Sigmoid colon (tissue), 7 donors: ENCODE data around the gene RIPPLY1. TPM values are rescaled to one million over a fixed set of nuclear protein-coding genes. Genes with fewer than 3 reads are reported as not detected.

Experiments
- DNase-seq: peaks from one replicate; pipeline ENCODE4 v3.0.0-alpha.2; 2019
- H3K27ac ChIP-seq, 4 donors: fragments of 200-600 bp; sonication (generic); one replicate each; pipeline ENCODE4 v1.5.1; 2016 to 2019; ENCODE audit warnings: mild to moderate bottlenecking in 1 of 4
- H3K27me3 ChIP-seq, 3 donors: fragments of 200-600 bp; sonication (generic); one replicate each; pipeline ENCODE4 v1.5.1; 2019; ENCODE audit warnings: mild to moderate bottlenecking in 1 of 3
- H3K36me3 ChIP-seq, 4 donors: fragments of 200-600 bp; sonication (generic); one replicate each; pipeline ENCODE4 v1.5.1; 2016 to 2019
- H3K4me1 ChIP-seq, 4 donors: fragments of 200-600 bp; sonication (generic); one replicate each; pipeline ENCODE4 v1.5.1; 2017 to 2019
- H3K4me3 ChIP-seq, 4 donors: fragments of 200-600 bp; sonication (generic); one replicate each; pipeline ENCODE4 v1.5.1; 2017 to 2019; ENCODE audit warnings: mild to moderate bottlenecking in 2 of 4, moderate library complexity in 1 of 4
- H3K9me3 ChIP-seq, 4 donors: fragments of 200-600 bp in 3 of 4; sonication (generic) in 3 of 4; one replicate each; pipeline versions ENCODE4 v1.5.1 to v1.6.1; 2013 to 2019
- EP300 ChIP-seq, 4 donors: sonication (generic); formaldehyde crosslinking; IDR thresholded peaks; one replicate each; pipeline ENCODE4 v1.6.1; 2017; ENCODE audit warnings: antibody characterized with exemption in 4 of 4
- POLR2A ChIP-seq, 2 donors: fragments of 450-650 bp; IDR thresholded peaks; one replicate each; pipeline ENCODE4 v1.6.1; 2016; ENCODE audit warnings: antibody characterized with exemption in 2 of 2, mild to moderate bottlenecking in 2 of 2, moderate library complexity in 2 of 2
- POLR2AphosphoS5 ChIP-seq, 4 donors: sonication (generic); formaldehyde crosslinking; IDR thresholded peaks; one replicate each; pipeline ENCODE4 v1.6.1; 2017; ENCODE audit warnings: antibody characterized with exemption in 4 of 4
- WGBS, 2 donors: extraction: QIAGEN DNeasy Blood & Tissue Kit; methylation state at CpG; one replicate each; pipeline ENCODE4 v1.1.7; 2013; 5-methylcytosine and 5-hydroxymethylcytosine counted together
- intact Hi-C: fragments of 100-400 bp; cut with DNase I; formaldehyde crosslinking; loops from one replicate; pipeline ENCODE4 v1.15.1; 2023
- polyA plus RNA-seq, 3 donors: library from polyadenylated mRNA; stranded (reverse); fragments of 200-250 nt; gene quantifications; one replicate each; pipeline ENCODE4 v1.2.3, GENCODE V29; 2013
- total RNA-seq, 4 donors: library from RNA; depleted of rRNA; stranded (reverse); fragments of >200 nt; gene quantifications; one replicate each; pipeline ENCODE4 v1.1.0, GENCODE V29; 2016
- TF ChIP-seq, protein P1 (sequence below), 4 experiments: fragments of 450-650 bp in 3 of 4; fragments of 200-600 bp in 1 of 4; IDR thresholded peaks; one replicate each; pipeline ENCODE4 v1.5.1; 2016 to 2019; ENCODE audit warnings: antibody characterized with exemption in 4 of 4, mild to moderate bottlenecking in 3 of 4, moderate library complexity in 2 of 4
- donor health status: healthy with polysubstance abuse.
- donor health status: Bipolar disorder and iron deficiency.
- donor health status: healthy.

Gene RIPPLY1
- total and polyA plus RNA-seq, 7 donors, result 0.09 TPM; not detected in 6

DNA sequence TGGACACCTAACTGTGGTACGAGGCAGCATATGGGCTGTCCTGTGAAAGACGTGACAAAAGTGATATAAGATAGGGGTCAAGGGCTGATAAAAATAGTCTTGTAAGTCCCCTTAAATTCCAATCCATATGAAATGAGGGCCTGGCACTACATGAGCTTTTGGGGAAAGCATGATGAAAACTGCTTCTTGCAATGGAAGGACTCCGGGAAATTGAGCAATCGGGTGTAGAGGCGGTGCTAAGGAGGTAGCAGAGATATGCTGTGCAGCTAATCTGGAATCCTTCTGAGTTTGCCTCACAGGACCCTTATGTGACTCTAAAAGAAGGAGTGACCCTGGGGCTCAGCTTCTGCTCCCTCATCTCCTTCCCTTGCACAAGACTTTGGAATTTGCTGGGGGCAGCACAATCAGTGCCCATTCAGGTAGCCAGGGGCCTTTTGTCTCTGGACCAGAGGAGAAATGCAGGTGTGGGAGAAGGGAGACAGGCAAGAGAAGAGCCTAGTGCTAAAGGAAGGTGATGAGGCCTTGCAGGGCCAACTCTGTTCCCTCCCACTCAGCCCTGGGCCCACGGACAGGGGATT, 29.9 kb upstream of the RIPPLY1 start:
- intact Hi-C loops, result no loop called here
- Histone ChIP-seq H3K4me1 (peaks cover 0 to 3% (median 0%) of the 10 kb centered on the region in 4 donors), H3K36me3 (no peaks in the 10 kb centered on the region), H3K27me3 (no peaks in the 10 kb centered on the region), H3K9me3 (no peaks in the 10 kb centered on the region), H3K27ac (no peak overlapping the region), H3K4me3 (no peak overlapping the region)
- TF ChIP-seq EP300 (IDR thresholded peaks at IDR 0.05), result no peak
- TF ChIP-seq POLR2A (IDR thresholded peaks at IDR 0.05), result no peak
- DNase-seq, result no peak
- 36 to 67% methylated on average over 6 of the region's 6 CpGs for WGBS, 2 donors

DNA sequence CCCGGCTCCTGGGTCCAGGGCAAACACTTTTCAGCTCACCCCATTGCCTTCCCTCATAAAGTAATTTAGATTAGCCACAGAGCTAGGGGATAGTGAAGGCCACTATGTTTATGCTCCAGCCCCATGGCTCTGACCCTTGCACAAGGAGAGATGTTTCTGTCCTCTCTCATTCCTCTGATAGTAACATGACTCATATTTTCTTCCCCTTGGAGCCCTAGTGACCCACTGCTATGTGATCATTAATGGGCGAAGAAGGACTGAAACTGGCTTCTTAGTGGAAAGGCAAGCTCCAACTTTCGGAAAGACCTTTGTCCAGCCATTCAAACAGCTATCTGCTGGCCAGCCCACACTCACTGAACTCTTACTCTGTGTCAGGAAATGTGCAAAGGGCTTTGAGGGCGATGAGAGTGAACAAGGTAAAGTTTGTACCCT, 29.4 kb upstream of the RIPPLY1 start:
- H3K9me3 ChIP-seq, result no peaks in the 10 kb centered on the region
- no peak for DNase-seq
- no peaks in the 10 kb centered on the region for H3K27me3 ChIP-seq
- TF ChIP-seq, protein P1, sequence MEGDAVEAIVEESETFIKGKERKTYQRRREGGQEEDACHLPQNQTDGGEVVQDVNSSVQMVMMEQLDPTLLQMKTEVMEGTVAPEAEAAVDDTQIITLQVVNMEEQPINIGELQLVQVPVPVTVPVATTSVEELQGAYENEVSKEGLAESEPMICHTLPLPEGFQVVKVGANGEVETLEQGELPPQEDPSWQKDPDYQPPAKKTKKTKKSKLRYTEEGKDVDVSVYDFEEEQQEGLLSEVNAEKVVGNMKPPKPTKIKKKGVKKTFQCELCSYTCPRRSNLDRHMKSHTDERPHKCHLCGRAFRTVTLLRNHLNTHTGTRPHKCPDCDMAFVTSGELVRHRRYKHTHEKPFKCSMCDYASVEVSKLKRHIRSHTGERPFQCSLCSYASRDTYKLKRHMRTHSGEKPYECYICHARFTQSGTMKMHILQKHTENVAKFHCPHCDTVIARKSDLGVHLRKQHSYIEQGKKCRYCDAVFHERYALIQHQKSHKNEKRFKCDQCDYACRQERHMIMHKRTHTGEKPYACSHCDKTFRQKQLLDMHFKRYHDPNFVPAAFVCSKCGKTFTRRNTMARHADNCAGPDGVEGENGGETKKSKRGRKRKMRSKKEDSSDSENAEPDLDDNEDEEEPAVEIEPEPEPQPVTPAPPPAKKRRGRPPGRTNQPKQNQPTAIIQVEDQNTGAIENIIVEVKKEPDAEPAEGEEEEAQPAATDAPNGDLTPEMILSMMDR (IDR thresholded peaks at IDR 0.05), result no peak
- no peak for TF ChIP-seq EP300 (IDR thresholded peaks at IDR 0.05)
- no peak for TF ChIP-seq POLR2A (IDR thresholded peaks at IDR 0.05)
- TF ChIP-seq POLR2AphosphoS5 (IDR thresholded peaks at IDR 0.05), result no peak
- H3K4me3 ChIP-seq, result no peak overlapping the region
- intact Hi-C loops, result no loop called here
- no peaks in the 10 kb centered on the region for H3K36me3 ChIP-seq
- WGBS, 2 donors, result 41 to 71% methylated on average over 4 of the region's 4 CpGs
- peaks cover 0 to 3% (median 0%) of the 10 kb centered on the region in 4 donors for H3K4me1 ChIP-seq
- no peak overlapping the region for H3K27ac ChIP-seq

- 79 to 84% methylated on average over 3 of the region's 3 CpGs for WGBS, 2 donors
- H3K27ac ChIP-seq, result no peak overlapping the region
- no peaks in the 10 kb centered on the region for H3K27me3 ChIP-seq
- peaks cover 0 to 3% (median 0%) of the 10 kb centered on the region in 4 donors for H3K4me1 ChIP-seq
- TF ChIP-seq, protein P1 (IDR thresholded peaks at IDR 0.05), result no peak
- no peak for TF ChIP-seq EP300 (IDR thresholded peaks at IDR 0.05)
- TF ChIP-seq POLR2AphosphoS5 (IDR thresholded peaks at IDR 0.05), result no peak
- no peak for TF ChIP-seq POLR2A (IDR thresholded peaks at IDR 0.05)
- H3K36me3 ChIP-seq, result no peaks in the 10 kb centered on the region
- H3K9me3 ChIP-seq, result no peaks in the 10 kb centered on the region
- DNase-seq, result no peak
- H3K4me3 ChIP-seq, result no peak overlapping the region
- intact Hi-C loops, result no loop called here
These were observed 28.8 kb upstream of the RIPPLY1 start for GRCh38 chrX:106931831-106932491.

DNA sequence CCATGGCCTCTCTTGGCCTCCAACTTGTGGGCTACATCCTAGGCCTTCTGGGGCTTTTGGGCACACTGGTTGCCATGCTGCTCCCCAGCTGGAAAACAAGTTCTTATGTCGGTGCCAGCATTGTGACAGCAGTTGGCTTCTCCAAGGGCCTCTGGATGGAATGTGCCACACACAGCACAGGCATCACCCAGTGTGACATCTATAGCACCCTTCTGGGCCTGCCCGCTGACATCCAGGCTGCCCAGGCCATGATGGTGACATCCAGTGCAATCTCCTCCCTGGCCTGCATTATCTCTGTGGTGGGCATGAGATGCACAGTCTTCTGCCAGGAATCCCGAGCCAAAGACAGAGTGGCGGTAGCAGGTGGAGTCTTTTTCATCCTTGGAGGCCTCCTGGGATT, 25.1 kb upstream of the RIPPLY1 start:
- TF ChIP-seq, protein P1 (IDR thresholded peaks at IDR 0.05), result no peak
- no peak for TF ChIP-seq POLR2AphosphoS5 (IDR thresholded peaks at IDR 0.05)
- TF ChIP-seq POLR2A (IDR thresholded peaks at IDR 0.05), result no peak
- no peak for TF ChIP-seq EP300 (IDR thresholded peaks at IDR 0.05)
- intact Hi-C loops, result no loop called here
- WGBS, 2 donors, result 93 to 95% methylated on average over 4 of the region's 4 CpGs
- no peaks in the 10 kb centered on the region for H3K36me3 ChIP-seq
- no peak overlapping the region for H3K4me3 ChIP-seq
- H3K4me1 ChIP-seq, result no peaks in the 10 kb centered on the region
- no peak for DNase-seq
- no peaks in the 10 kb centered on the region for H3K9me3 ChIP-seq
- H3K27ac ChIP-seq, result no peak overlapping the region
- no peaks in the 10 kb centered on the region for H3K27me3 ChIP-seq

- Histone ChIP-seq H3K9me3 (no peaks in the 10 kb centered on the region), H3K4me3 (no peak overlapping the region), H3K27ac (no peak overlapping the region), H3K27me3 (no peaks in the 10 kb centered on the region), H3K36me3 (no peaks in the 10 kb centered on the region), H3K4me1 (no peaks in the 10 kb centered on the region)
- intact Hi-C loops, result no loop called here
- 20 to 60% methylated on average over 5 of the region's 5 CpGs for WGBS, 2 donors
- no peak for TF ChIP-seq EP300 (IDR thresholded peaks at IDR 0.05)
- TF ChIP-seq POLR2AphosphoS5 (IDR thresholded peaks at IDR 0.05), result no peak
- TF ChIP-seq, protein P1 (IDR thresholded peaks at IDR 0.05), result no peak
- TF ChIP-seq POLR2A (IDR thresholded peaks at IDR 0.05), result no peak
- DNase-seq, result no peak
These were observed 24.6 kb upstream of the RIPPLY1 start for GRCh38 chrX:106927700-106928099.
